Gastrocnemius medialis (tissue), 4 donors: ENCODE measurements around the gene CRIP1. TPM values are rescaled to one million over a fixed set of nuclear protein-coding genes. Genes with fewer than 3 reads are reported as not detected.
A peak's percentile ranks its signal among the peaks of the same experiment; 100 is the strongest.

Experiments used
- ATAC-seq, 2 donors: fragments of 150-250 bp; one replicate each; pipeline ENCODE4 v1.9.1; 2016
- DNase-seq, 2 donors: peaks; one replicate each; pipeline ENCODE4 v3.0.0-alpha.2; 2019
- H3K27ac ChIP-seq, 4 donors: fragments of 200-600 bp; sonication (generic); 1 replicate in 1 of 4; 2 replicates in 3 of 4; pipeline ENCODE4 v1.5.1; 2016 to 2018; ENCODE audit warnings: mild to moderate bottlenecking in 2 of 4, moderate library complexity in 1 of 4
- H3K27me3 ChIP-seq, 3 donors: fragments of 200-600 bp; sonication (generic) in 2 of 3; 1 replicate in 1 of 3; 2 replicates in 2 of 3; pipeline versions ENCODE4 v1.5.1 to v1.6.0; 2016 to 2019; ENCODE audit warnings: mild to moderate bottlenecking in 1 of 3, moderate library complexity in 1 of 3
- H3K36me3 ChIP-seq, 2 donors: fragments of 200-600 bp; sonication (generic) in 1 of 2; one replicate each; pipeline ENCODE4 v1.5.1; 2017 to 2018
- H3K4me1 ChIP-seq, 2 donors: fragments of 200-600 bp; sonication (generic) in 1 of 2; one replicate each; pipeline ENCODE4 v1.5.1; 2016 to 2017; ENCODE audit warnings: mild to moderate bottlenecking in 2 of 2
- H3K4me3 ChIP-seq, 4 donors: fragments of 200-600 bp; sonication (generic) in 3 of 4; 1 replicate in 1 of 4; 2 replicates in 3 of 4; pipeline ENCODE4 v1.5.1; 2016 to 2019; ENCODE audit warnings: mild to moderate bottlenecking in 2 of 4
- H3K9me3 ChIP-seq, 3 donors: fragments of 200-600 bp; sonication (generic) in 2 of 3; 1 replicate in 1 of 3; 2 replicates in 2 of 3; pipeline ENCODE4 v1.5.1; 2016 to 2019
- CTCF ChIP-seq, 5 experiments: fragments of 450-650 bp in 3 of 5; fragments of 200-600 bp in 2 of 5; sonication (generic) in 2 of 5; IDR thresholded peaks in 4 of 5; conservative IDR thresholded peaks in 1 of 5; 1 replicate in 4 of 5; 2 replicates in 1 of 5; pipeline ENCODE4 v1.5.1; 2016 to 2019; ENCODE audit warnings: antibody characterized with exemption in 5 of 5, mild to moderate bottlenecking in 3 of 5, moderate library complexity in 3 of 5
- POLR2A ChIP-seq, 2 donors: fragments of 450-650 bp; IDR thresholded peaks; one replicate each; pipeline ENCODE4 v1.6.1; 2017; ENCODE audit warnings: antibody characterized with exemption in 2 of 2, mild to moderate bottlenecking in 2 of 2, moderate library complexity in 2 of 2
- in situ Hi-C, 4 donors: fragments of 200-750 bp; cut with MboI; loops; one replicate each; pipeline versions ENCODE4 v1.15.0 to v1.8.0; 2017; ENCODE audit warnings: low sequenced_read_pairs in 4 of 4
- intact Hi-C: fragments of 100-400 bp; cut with DNase I; formaldehyde crosslinking; loops from one replicate; pipeline ENCODE4 v1.15.1; 2023; ENCODE audit warnings: low total_unique reads
- total RNA-seq, 4 donors: library from RNA; depleted of rRNA; stranded (reverse); fragments of >200 nt; gene quantifications; one replicate each; pipeline versions ENCODE4 v1.1.0 to v1.2.3, GENCODE V29; 2016

CRIP1 gene
- total RNA-seq, 4 donors from 2014 or later = 2.6 to 7.6 (median 5.3) TPM

GRCh38 chr14:105479431-105480158 is 7.1 kb upstream of the CRIP1 start:
- H3K4me3 ChIP-seq = no peak overlapping the region
- TF ChIP-seq POLR2A (IDR thresholded peaks at IDR 0.05) (no peak), CTCF (IDR thresholded peaks at IDR 0.05 in 4 of 5, conservative IDR thresholded peaks at IDR 0.05 in 1 of 5) (no peak)
- no peaks in the 10 kb centered on the region for H3K36me3 ChIP-seq
- intact Hi-C loops = loop anchor here (1.0 kb wide), 1 partner anchor 49 kb away; no protein-coding TSS in a partner anchor
- no peaks in the 10 kb centered on the region for H3K9me3 ChIP-seq
- peaks cover 0 to 7% (median 5%) of the 10 kb centered on the region in 3 donors for H3K27me3 ChIP-seq
- H3K4me1 ChIP-seq = peaks cover 26 to 61% of the 10 kb centered on the region in 2 donors
- no peak for DNase-seq
- H3K27ac ChIP-seq = peak overlapping the region in 3 of 4 donors; percentile 21 to 81 (median 81)
- in situ Hi-C loops = loop anchor here in 1 of 4 donors (25.0 kb wide), 1 partner anchor 117 kb away; no protein-coding TSS in a partner anchor
- ATAC-seq = no peak

DNA sequence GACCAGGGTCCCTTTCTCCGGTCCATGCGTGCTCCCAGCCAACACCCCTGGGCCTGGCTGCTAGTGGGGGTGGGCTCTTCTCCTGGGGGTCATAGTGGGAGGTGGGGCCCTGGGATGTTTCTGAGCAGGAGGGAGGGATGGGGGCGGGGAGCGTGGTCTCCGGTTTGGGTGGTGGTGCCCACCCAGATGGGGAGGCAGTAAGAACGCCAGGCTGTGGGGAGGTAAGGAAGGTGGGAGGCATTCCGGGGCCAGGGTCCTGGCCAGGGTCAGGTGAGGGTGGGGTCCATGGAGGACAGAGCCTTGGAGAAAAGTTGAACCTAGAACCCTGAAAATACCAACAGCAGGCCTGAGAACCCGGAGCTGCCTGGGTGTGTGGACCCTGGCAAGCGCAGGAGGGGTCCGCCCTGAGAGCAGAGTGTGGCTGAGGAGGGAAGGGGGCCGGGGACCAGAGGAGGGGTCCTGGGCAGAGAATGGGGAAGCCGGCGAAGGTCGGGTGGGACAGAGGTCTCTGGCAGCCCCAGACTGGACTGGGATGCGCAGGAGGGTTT is 6.4 kb upstream of the CRIP1 start:
- no peaks in the 10 kb centered on the region for H3K36me3 ChIP-seq
- peak overlapping the region; percentile 67 to 81 (median 78) for H3K27ac ChIP-seq
- H3K4me3 ChIP-seq = no peak overlapping the region
- DNase-seq = no peak
- H3K27me3 ChIP-seq = peaks cover 0 to 7% (median 7%) of the 10 kb centered on the region in 3 donors
- intact Hi-C loops (loop anchor here (1.0 kb wide), 1 partner anchor 48 kb away; no protein-coding TSS in a partner anchor), in situ Hi-C loops (loop anchor here in 1 of 4 donors (25.0 kb wide), 1 partner anchor 118 kb away; no protein-coding TSS in a partner anchor)
- no peaks in the 10 kb centered on the region for H3K9me3 ChIP-seq
- H3K4me1 ChIP-seq = peaks cover 26 to 57% of the 10 kb centered on the region in 2 donors
- ATAC-seq = no peak
- TF ChIP-seq CTCF (IDR thresholded peaks at IDR 0.05 in 4 of 5, conservative IDR thresholded peaks at IDR 0.05 in 1 of 5) = no peak
- no peak for TF ChIP-seq POLR2A (IDR thresholded peaks at IDR 0.05)

- Histone ChIP-seq H3K27ac (peak overlapping the region; percentile 67 to 81 (median 78)), H3K4me3 (peak overlapping the region; percentile 8 to 53 (median 40)), H3K27me3 (peaks cover 5 to 14% (median 7%) of the 10 kb centered on the region in 3 donors), H3K4me1 (peaks cover 27 to 51% of the 10 kb centered on the region in 2 donors), H3K36me3 (no peaks in the 10 kb centered on the region), H3K9me3 (no peaks in the 10 kb centered on the region)
- in situ Hi-C loops (loop anchor here in 1 of 4 donors (25.0 kb wide), 1 partner anchor 119 kb away; no protein-coding TSS in a partner anchor), intact Hi-C loops (loop anchor here (1.0 kb wide), 2 partner anchors 9 to 47 kb away; no protein-coding TSS in a partner anchor)
- DNase-seq = peak; percentile 62 to 76
- TF ChIP-seq CTCF (IDR thresholded peaks at IDR 0.05 in 4 of 5, conservative IDR thresholded peaks at IDR 0.05 in 1 of 5) (peak; percentile 94 to 99 (median 98)), POLR2A (IDR thresholded peaks at IDR 0.05) (no peak)
- peak; percentile 81 to 82 for ATAC-seq
Measured at GRCh38 chr14:105480807-105481801, 5.6 kb upstream of the CRIP1 start.

DNA sequence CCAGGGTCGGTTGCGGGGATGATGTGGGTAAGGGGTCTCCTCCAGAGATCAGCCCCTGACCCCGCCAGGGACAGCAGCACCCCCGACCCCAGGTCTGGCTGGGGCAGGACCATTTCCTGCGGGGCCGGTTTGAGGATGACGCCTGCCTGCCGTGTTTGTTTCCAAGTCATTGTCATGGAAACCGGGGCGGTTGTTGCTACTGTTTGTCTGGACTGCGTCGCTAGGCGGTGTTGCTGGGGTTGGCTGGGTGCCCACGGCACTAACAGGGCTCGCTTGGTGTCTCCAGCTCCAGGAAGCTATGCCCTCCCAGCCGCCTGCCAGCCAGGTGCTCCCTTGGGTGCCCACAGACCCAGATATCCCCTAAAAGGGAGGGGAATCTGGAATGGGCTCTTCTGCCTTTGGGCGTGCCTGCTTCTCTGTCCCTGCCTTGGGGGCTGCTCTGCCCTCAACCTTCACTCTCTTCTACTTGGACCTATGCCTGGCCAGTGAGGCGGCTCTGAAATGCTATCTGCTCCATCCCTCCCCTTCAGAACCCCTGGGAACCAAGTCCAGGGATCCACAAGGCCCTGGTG is 4.7 kb upstream of the CRIP1 start:
- Histone ChIP-seq H3K27ac (peak overlapping the region; percentile 67 to 81 (median 78)), H3K4me3 (peak overlapping the region; percentile 8 to 53 (median 40)), H3K36me3 (no peaks in the 10 kb centered on the region), H3K9me3 (no peaks in the 10 kb centered on the region), H3K4me1 (peaks cover 25 to 42% of the 10 kb centered on the region in 2 donors), H3K27me3 (peaks cover 5 to 15% (median 7%) of the 10 kb centered on the region in 3 donors)
- intact Hi-C loops = loop anchor here (1.0 kb wide), 1 partner anchor 8 kb away; no protein-coding TSS in a partner anchor
- peak; percentile 79 to 84 for DNase-seq
- in situ Hi-C loops = loop anchor here in 1 of 4 donors (25.0 kb wide), 1 partner anchor 120 kb away; no protein-coding TSS in a partner anchor
- ATAC-seq = peak; percentile 46 to 57
- TF ChIP-seq POLR2A (IDR thresholded peaks at IDR 0.05) = no peak
- no peak for TF ChIP-seq CTCF (IDR thresholded peaks at IDR 0.05 in 4 of 5, conservative IDR thresholded peaks at IDR 0.05 in 1 of 5)
